AG09319 (cell line): ENCODE measurements around the gene VTI1B.

ENCODE experiments used
- DNase-seq: peaks from one replicate; pipeline ENCODE4 v3.0.0-alpha.2; 2010; ENCODE audit warnings: low read depth; ENCODE audit errors: extremely low read depth
- TF ChIP-seq, protein P1 (sequence below): IDR thresholded peaks from 2 replicates; pipeline ENCODE4 v1.5.1; 2011; ENCODE audit warnings: low read depth, mild to moderate bottlenecking, inconsistent platforms, low read length, moderate library complexity

The VTI1B gene

DNA sequence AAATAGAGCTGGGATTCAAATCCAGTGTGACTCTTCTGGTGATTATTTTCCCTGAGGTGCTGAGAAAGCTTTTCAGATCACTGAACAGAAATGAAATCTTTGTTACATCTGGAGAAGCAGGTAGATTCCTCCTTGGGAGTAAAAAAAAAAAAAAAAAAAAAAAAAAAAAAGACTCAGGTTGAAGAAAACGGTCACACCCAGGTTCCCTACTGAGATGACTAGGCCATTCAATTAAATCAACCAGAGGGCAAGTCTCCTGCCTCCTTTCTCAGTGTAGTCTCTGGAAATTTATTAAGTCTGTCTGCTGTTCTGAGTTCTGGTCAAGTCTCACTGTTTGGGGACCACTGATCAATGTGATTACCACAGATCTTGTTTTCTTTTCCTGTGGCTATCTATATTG, 30.7 kb downstream of the VTI1B start:
- TF ChIP-seq, protein P1, sequence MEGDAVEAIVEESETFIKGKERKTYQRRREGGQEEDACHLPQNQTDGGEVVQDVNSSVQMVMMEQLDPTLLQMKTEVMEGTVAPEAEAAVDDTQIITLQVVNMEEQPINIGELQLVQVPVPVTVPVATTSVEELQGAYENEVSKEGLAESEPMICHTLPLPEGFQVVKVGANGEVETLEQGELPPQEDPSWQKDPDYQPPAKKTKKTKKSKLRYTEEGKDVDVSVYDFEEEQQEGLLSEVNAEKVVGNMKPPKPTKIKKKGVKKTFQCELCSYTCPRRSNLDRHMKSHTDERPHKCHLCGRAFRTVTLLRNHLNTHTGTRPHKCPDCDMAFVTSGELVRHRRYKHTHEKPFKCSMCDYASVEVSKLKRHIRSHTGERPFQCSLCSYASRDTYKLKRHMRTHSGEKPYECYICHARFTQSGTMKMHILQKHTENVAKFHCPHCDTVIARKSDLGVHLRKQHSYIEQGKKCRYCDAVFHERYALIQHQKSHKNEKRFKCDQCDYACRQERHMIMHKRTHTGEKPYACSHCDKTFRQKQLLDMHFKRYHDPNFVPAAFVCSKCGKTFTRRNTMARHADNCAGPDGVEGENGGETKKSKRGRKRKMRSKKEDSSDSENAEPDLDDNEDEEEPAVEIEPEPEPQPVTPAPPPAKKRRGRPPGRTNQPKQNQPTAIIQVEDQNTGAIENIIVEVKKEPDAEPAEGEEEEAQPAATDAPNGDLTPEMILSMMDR, result no peak
- no peak for DNase-seq

DNA sequence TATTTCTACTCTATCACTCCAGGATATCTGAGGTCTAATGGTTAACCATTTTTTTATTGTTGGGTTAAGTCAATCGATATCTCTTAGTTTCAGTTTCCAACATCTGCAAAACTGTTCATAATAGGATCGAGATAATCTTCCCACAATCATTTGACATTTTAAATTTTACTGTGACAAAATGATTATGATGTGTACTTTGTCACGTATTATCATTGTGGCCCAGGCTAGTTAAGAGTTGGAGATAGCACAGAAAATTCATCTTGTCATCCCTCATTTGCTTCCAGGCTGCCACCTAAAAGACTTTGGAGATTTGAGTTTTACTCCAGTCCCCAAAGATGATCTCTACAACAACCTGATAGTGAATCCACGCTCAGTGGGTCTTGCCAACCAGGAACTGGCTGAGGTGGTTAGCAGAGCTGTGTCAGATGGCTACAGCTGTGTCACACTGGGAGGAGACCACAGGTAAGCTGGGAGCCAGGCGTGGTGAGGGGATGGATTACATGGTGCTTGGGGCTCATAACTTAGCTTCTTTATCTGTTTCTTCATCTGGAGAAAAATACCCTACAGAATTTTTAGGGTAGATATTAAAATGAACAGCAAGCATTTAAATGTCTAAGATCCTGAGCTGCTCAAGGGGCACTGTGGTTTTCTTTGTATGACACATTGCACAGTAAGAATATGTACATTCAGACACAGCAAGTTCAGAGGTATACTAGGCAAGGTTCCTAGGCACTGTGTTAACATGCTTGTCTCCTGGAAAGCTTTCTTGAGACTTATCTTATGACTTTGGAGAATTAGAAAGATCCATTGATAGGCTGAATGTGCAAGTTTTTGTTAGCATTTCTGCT, 32.3 kb downstream of the VTI1B start:
- TF ChIP-seq, protein P1, result no peak
- DNase-seq, result no peak

DNA sequence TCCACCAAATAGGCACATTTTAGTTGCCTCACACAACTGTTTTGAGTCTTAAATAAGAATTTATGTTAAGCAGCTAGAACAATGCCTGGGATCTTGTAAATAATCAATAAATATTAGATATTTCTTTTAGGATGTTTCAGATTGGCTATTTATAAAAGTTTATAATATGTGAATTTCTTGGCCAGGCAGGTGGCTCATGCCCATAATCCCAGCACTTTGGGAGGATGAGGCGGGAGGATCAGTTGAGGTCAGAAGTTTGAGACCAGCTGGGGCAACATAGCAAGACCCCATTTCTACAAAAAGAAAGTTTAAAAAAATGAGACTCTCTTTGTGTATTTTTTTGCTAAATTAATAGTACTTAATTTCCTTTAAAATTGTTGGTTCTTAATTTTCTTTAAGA, 33.0 kb downstream of the VTI1B start:
- no peak for DNase-seq
- TF ChIP-seq, protein P1, result no peak

DNA sequence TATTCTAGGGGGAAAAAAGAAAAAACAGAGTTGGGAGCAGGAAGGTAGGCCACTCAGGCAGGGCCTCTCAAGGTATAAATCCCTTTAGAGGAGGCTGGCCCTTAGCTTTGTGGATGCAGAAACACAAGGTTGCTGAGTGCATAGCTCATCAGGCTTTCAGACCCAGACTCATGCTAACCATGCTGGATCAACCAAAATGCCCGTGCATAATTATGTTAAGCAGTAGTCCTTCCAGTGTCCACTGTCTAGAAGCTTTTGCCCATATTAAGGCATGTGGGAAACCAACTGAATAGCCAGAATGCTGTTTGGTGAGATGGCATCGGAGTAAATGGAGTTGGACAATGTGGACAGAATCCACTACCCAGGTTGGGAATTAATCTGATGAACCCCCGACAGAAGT, 35.8 kb downstream of the VTI1B start:
- TF ChIP-seq, protein P1, result no peak
- no peak for DNase-seq

DNA sequence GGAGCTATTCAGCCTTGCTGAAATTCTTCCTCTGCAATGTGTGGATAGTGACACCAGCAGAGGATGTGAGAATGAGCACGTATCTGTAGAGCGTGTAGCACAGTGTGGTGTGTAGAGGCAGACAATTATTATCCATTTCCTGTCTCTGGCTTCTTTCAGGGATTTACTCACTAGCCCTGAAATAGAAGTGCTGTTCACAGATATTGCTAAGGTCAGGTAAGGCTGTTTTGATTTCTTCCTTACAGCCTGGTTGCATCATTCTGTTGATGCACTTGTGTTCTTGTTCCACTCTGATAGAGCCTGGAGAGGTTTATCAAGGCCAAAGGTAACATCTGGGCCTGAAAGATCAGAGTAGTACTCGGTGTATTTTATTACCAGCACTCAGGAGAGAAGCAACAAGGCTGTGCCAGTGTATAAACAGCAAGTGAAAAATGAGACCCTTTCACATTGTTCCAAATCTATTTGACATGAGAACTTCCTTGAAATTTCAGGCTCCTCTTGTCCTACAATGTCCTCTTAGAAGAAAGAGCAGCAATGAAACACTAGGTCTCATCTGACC, 38.0 kb downstream of the VTI1B start:
- no peak for DNase-seq
- TF ChIP-seq, protein P1, result no peak

DNA sequence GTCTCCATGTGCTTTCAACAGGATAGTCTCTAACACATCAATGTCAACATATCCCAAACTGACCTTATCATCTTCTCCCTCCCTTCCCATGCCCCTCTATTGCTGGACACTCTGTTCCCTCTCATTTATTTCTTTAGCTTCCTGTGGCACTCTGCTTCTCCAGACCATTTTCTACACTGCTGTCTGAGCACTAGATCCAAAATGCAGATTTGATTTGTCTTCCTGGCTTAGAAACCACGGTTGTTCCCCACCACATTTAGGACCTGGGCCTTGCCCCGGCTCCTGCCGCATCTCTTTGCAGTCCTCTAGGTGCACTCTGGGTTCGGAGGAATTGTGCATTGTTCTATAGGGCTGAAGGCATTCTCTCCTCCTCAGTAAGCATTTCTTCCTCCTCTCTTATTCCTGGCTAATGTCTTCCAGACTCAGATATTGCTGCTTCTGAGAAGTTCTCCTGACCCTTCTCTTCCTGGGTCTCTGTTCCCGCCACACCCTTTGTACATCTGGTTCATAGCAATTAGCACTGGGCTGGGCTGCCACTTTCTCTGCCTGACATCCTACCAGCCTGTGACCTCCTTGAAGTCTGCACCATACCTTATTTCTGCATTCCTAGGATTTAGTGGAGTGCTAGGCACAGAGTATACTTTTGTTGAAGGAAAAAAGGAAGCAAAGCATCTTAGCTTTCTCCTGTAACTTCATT, 40.8 kb downstream of the VTI1B start:
- TF ChIP-seq, protein P1, result no peak
- no peak for DNase-seq

DNA sequence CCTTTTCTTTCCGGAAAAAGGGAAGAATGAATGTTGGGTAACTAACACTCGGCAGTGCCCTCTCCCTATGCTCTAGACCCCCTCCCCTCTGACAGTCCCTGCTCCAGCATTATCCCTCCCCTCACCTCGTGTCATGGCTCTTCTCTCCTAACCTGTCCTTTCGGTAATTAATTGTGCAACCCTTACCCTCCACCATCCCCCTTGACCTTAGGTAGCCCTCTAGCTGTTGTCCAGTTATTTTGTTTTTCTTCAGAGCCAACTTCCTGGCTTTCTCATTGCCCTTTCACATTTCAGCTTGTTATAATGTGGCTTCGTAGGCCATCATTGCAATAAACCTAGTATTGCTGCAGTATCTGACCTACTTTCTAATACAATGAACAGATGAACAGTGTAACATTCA, 43.5 kb downstream of the VTI1B start:
- TF ChIP-seq, protein P1, result no peak

More for the DNA sequence above, 43.5 kb downstream of the VTI1B start:
- no peak for DNase-seq
